A549 (cell line): ENCODE results near the gene SNRPD3. TPM values are rescaled to one million over a fixed set of nuclear protein-coding genes. Genes with fewer than 3 reads are reported as not detected.

Source experiments
- ATAC-seq, 2 experiments: fragments of 200-7000 bp in 1 of 2; fragments of >200 bp in 1 of 2; cut with Nextera tagmentation in 1 of 2; cut with Tn5 transposase in 1 of 2; 3 replicates each; pipeline versions ENCODE4 v1.8.0 to v1.9.1; 2018 to 2020; ENCODE audit warnings: mild to moderate bottlenecking in 1 of 2, moderate library complexity in 1 of 2
- CTCF ChIA-PET: fragments of 300-600 bp; sonication (Branson Sonifier 250); formaldehyde crosslinking; extraction: SDS; loops from one replicate; lab custom pipeline; 2021; ENCODE audit warnings: antibody characterized with exemption, inconsistent platforms; lab: Yijun Ruan, JAX
- POLR2A ChIA-PET: fragments of 350-600 bp; formaldehyde crosslinking; extraction: SDS; loops from one replicate; lab custom pipeline; 2021; ENCODE audit warnings: antibody characterized with exemption, inconsistent platforms; lab: Yijun Ruan, JAX
- DNase-seq, 2 experiments: peaks; one replicate each; pipeline versions ENCODE4 v3.0.0 to v3.0.0-alpha.2; 2011 to 2016; ENCODE audit warnings: low read depth in 1 of 2, low spot score in 1 of 2
- FAIRE-seq: peaks from 2 replicates; lab custom pipeline; 2011; peaks lifted over from hg19 to GRCh38; lab: Jason Lieb, UNC
- H3K27ac ChIP-seq, 2 experiments: fragments of >200 bp; sonication (Bioruptor Twin); formaldehyde crosslinking; 3 replicates each; pipeline ENCODE4 v1.5.1; 2016 to 2017
- H3K4me1 ChIP-seq: fragments of >200 bp; sonication (Bioruptor Twin); formaldehyde crosslinking; 3 replicates; pipeline ENCODE4 v1.6.1; 2016
- H3K4me2 ChIP-seq: fragments of >200 bp; sonication (Bioruptor Twin); formaldehyde crosslinking; 3 replicates; pipeline ENCODE4 v1.6.1; 2016
- H3K4me3 ChIP-seq: fragments of >200 bp; sonication (Bioruptor Twin); formaldehyde crosslinking; 3 replicates; pipeline ENCODE4 v1.5.1; 2016
- H3K9me3 ChIP-seq: fragments of >200 bp; sonication (Bioruptor Twin); formaldehyde crosslinking; 3 replicates; pipeline ENCODE4 v1.6.1; 2016
- CHD2 ChIP-seq: fragments of 150-350 bp; IDR thresholded peaks from 2 replicates; pipeline ENCODE4 v1.6.1; 2014; ENCODE audit warnings: low read length; ENCODE audit not compliant: partially characterized antibody
- CHD4 ChIP-seq: fragments of 200-600 bp; sonication (generic); IDR thresholded peaks from 2 replicates; pipeline ENCODE4 v1.6.1; 2016; ENCODE audit warnings: antibody characterized with exemption, mild to moderate bottlenecking, borderline replicate concordance
- CTCF ChIP-seq: fragments of >200 bp; sonication (Bioruptor Twin); formaldehyde crosslinking; IDR thresholded peaks from 3 replicates; pipeline ENCODE4 v1.5.1; 2016
- EHF ChIP-seq: fragments of 250-450 bp; sonication (Bioruptor Pico); IDR thresholded peaks from 2 replicates; pipeline ENCODE4 v1.5.0; 2020; ENCODE audit warnings: mild to moderate bottlenecking
- EHMT2 ChIP-seq: fragments of 200-600 bp; sonication (generic); IDR thresholded peaks from 2 replicates; pipeline ENCODE4 v1.6.1; 2016; ENCODE audit warnings: antibody characterized with exemption, low read depth, mild to moderate bottlenecking, moderate library complexity
- ELK1 ChIP-seq: fragments of 150-350 bp; IDR thresholded peaks from 2 replicates; pipeline ENCODE4 v1.6.1; 2014; ENCODE audit warnings: low read depth, mild to moderate bottlenecking, low read length
- EP300 ChIP-seq, 2 experiments: fragments of >200 bp; sonication (Bioruptor Twin); formaldehyde crosslinking; IDR thresholded peaks; 2 replicates in 1 of 2; 3 replicates in 1 of 2; pipeline ENCODE4 v1.6.1; 2016 to 2017
- ESRRA ChIP-seq: fragments of 150-350 bp; IDR thresholded peaks from 2 replicates; pipeline ENCODE4 v1.6.1; 2014; ENCODE audit warnings: mild to moderate bottlenecking, low read length, borderline replicate concordance
- FOSB ChIP-seq: fragments of 250-450 bp; sonication (Bioruptor Pico); IDR thresholded peaks from 2 replicates; pipeline ENCODE4 v1.5.0; 2020; ENCODE audit warnings: mild to moderate bottlenecking, moderate library complexity
- GATA3 ChIP-seq: IDR thresholded peaks from 2 replicates; pipeline ENCODE4 v1.6.1; 2012; ENCODE audit warnings: borderline replicate concordance
- HEYL ChIP-seq: fragments of 250-450 bp; sonication (Bioruptor Pico); IDR thresholded peaks from 2 replicates; pipeline ENCODE4 v1.8.0; 2021; ENCODE audit warnings: mild to moderate bottlenecking, moderate library complexity
- HMGXB4 ChIP-seq: fragments of 250-450 bp; sonication (Bioruptor Pico); IDR thresholded peaks from 2 replicates; pipeline ENCODE4 v1.5.0; 2021; ENCODE audit warnings: mild to moderate bottlenecking, moderate library complexity, borderline replicate concordance
- JUN ChIP-seq, 2 experiments: fragments of >200 bp; sonication (Bioruptor Twin); formaldehyde crosslinking; IDR thresholded peaks; 2 replicates in 1 of 2; 3 replicates in 1 of 2; pipeline ENCODE4 v1.6.1; 2016 to 2017
- KDM5A ChIP-seq: fragments of 200-600 bp; sonication (generic); IDR thresholded peaks from 2 replicates; pipeline ENCODE4 v1.6.1; 2016; ENCODE audit warnings: antibody characterized with exemption, mild to moderate bottlenecking
- MAX ChIP-seq: IDR thresholded peaks from 2 replicates; pipeline ENCODE4 v1.6.1; 2012
- MYC ChIP-seq: IDR thresholded peaks from 2 replicates; pipeline ENCODE4 v1.6.1; 2012; ENCODE audit warnings: mild to moderate bottlenecking, inconsistent platforms, low read length, improper control_type of control experiment, borderline replicate concordance
- NPAS2 ChIP-seq: fragments of 250-450 bp; sonication (Bioruptor Pico); IDR thresholded peaks from 2 replicates; pipeline ENCODE4 v1.8.0; 2022; ENCODE audit warnings: mild to moderate bottlenecking, moderate library complexity, borderline replicate concordance
- POLR2AphosphoS2 ChIP-seq: conservative IDR thresholded peaks from 2 replicates; pipeline ENCODE4 v1.6.1; 2012; ENCODE audit warnings: low read length, improper control_type of control experiment, inconsistent platforms
- RCOR1 ChIP-seq: fragments of 150-350 bp; IDR thresholded peaks from 2 replicates; pipeline ENCODE4 v1.6.1; 2014; ENCODE audit warnings: antibody characterized with exemption, low read length, low read depth
- REST ChIP-seq: fragments of 200-600 bp; sonication (generic); IDR thresholded peaks from 2 replicates; pipeline ENCODE4 v1.6.1; 2016; ENCODE audit warnings: antibody characterized with exemption, mild to moderate bottlenecking, moderate library complexity
- SREBF2 ChIP-seq: fragments of 450-650 bp; IDR thresholded peaks from 2 replicates; pipeline ENCODE4 v1.6.1; 2014; ENCODE audit warnings: mild to moderate bottlenecking, moderate library complexity
- TFCP2L1 ChIP-seq: fragments of 250-450 bp; sonication (Bioruptor Pico); IDR thresholded peaks from 2 replicates; pipeline ENCODE4 v1.5.0; 2021; ENCODE audit warnings: mild to moderate bottlenecking
- ZFP36 ChIP-seq: fragments of 450-650 bp; IDR thresholded peaks from 2 replicates; pipeline ENCODE4 v1.6.1; 2014; ENCODE audit warnings: borderline replicate concordance; ENCODE audit not compliant: partially characterized antibody
- WGBS: methylation state at CpG from one replicate; pipeline ENCODE4 v1.1.6; 2017; ENCODE audit errors: missing lambda C conversion rate; 5-methylcytosine and 5-hydroxymethylcytosine counted together
- polyA plus RNA-seq, 4 experiments: library from polyadenylated mRNA; depleted of rRNA in 3 of 4; stranded (reverse); fragments of >200 nt; fragmentation: RNase III in 1 of 4; extraction: RNeasy Plus Mini Kit Qiagen cat#74134 plus additional on column Dnase treatment in 1 of 4; gene quantifications; 2 replicates in 3 of 4; 3 replicates in 1 of 4; pipeline ENCODE4 v1.2.3, GENCODE V29; 2011 to 2017

Gene SNRPD3
- polyA plus RNA-seq, 2 of the 4 experiments (the other 2 are of a cell fraction) = 157 to 344 TPM

- no peak for DNase-seq
- Histone ChIP-seq H3K4me3 (no peak overlapping the region), H3K4me1 (no peaks in the 10 kb centered on the region), H3K9me3 (no peaks in the 10 kb centered on the region), H3K4me2 (no peak overlapping the region), H3K27ac (no peak overlapping the region)
- FAIRE-seq = no peak
- no peak for TF ChIP-seq EHMT2
- no peak for TF ChIP-seq MAX
- no peak for TF ChIP-seq JUN (IDR thresholded peaks at IDR 0.05)
- no peak for TF ChIP-seq POLR2AphosphoS2
- TF ChIP-seq CTCF = no peak
- TF ChIP-seq KDM5A = no peak
- no peak for TF ChIP-seq REST
- 92% methylated on average over 7 of the region's 7 CpGs for WGBS
- no peak for ATAC-seq
- CTCF ChIA-PET = interaction anchor here (1.7 kb wide), 1 partner anchor 16 kb away, joined by 5 read pairs; the partner anchor contains the start of gene GUCD1
- POLR2A ChIA-PET = no interaction called here
Observed at GRCh38 chr22:24571266-24571665, 15.5 kb downstream of the SNRPD3 start.

GRCh38 chr22:24576778-24577177 lies 21.0 kb downstream of the SNRPD3 start:
- ChIA-PET CTCF (interaction anchor here (0.6 to 2.2 kb wide), 3 partner anchors 9 to 38 kb away, joined by 3 to 6 read pairs (median 6); no protein-coding TSS in a partner anchor), POLR2A (interaction anchor here (0.9 kb wide), 1 partner anchor 683 kb away, joined by 4 read pairs; the partner anchor contains the start of gene MIF)
- Histone ChIP-seq H3K27ac (no peak overlapping the region), H3K9me3 (no peaks in the 10 kb centered on the region), H3K4me2 (no peak overlapping the region), H3K4me1 (peaks cover 31% of the 10 kb centered on the region), H3K4me3 (no peak overlapping the region)
- no peak for ATAC-seq
- TF ChIP-seq FOSB = no peak
- TF ChIP-seq CHD2 = no peak
- no peak for TF ChIP-seq RCOR1
- TF ChIP-seq JUN (IDR thresholded peaks at IDR 0.05) = no peak
- TF ChIP-seq EP300 (IDR thresholded peaks at IDR 0.05) = no peak
- TF ChIP-seq CHD4 = no peak
- no peak for TF ChIP-seq ELK1
- TF ChIP-seq EHF = no peak
- no peak for TF ChIP-seq HEYL (CRISPR knock-in tag)
- TF ChIP-seq SREBF2 = no peak
- no peak for TF ChIP-seq ZFP36
- no peak for TF ChIP-seq MAX
- TF ChIP-seq HMGXB4 (CRISPR knock-in tag) = no peak
- no peak for TF ChIP-seq NPAS2 (CRISPR knock-in tag)
- TF ChIP-seq TFCP2L1 (CRISPR knock-in tag) = no peak
- no peak for TF ChIP-seq GATA3
- TF ChIP-seq ESRRA = no peak
- no peak for TF ChIP-seq MYC
- DNase-seq = no peak
- no peak for FAIRE-seq
- WGBS = 18% methylated on average over 1 of the region's 1 CpG
